8988T (cell line): Measurements from ENCODE around the gene DYNC2H1.
"Not testable (repeated sequence)": the region's sequence is repeated elsewhere in the genome, so short reads cannot be mapped to it uniquely, and the experiment has no call there.

ENCODE experiments used
- DNase-seq: peaks from one replicate; pipeline ENCODE4 v3.0.0; 2011

The DYNC2H1 gene

GRCh38 chr11:103108933-103109817 is at the start of gene DYNC2H1:
DYNC2H1 (plus strand) TSS chr11:103109426; CDS start chr11:103109575, 149 bp downstream.
- DNase-seq = peak; percentile 71

- DNase-seq = no peak
Observed at GRCh38 chr11:103061656-103062055, 47.6 kb upstream of the DYNC2H1 start.

- no peak for DNase-seq
Observed at GRCh38 chr11:103067118-103067517, 42.1 kb upstream of the DYNC2H1 start.

GRCh38 chr11:103069367-103069766 is 39.9 kb upstream of the DYNC2H1 start:
- DNase-seq = no peak

- DNase-seq = no peak
Observed at GRCh38 chr11:103070142-103070541, 39.1 kb upstream of the DYNC2H1 start.

GRCh38 chr11:103071008-103071407 is 38.2 kb upstream of the DYNC2H1 start:
- no peak for DNase-seq

- no peak for DNase-seq
Observed at GRCh38 chr11:103076361-103076760, 32.9 kb upstream of the DYNC2H1 start.

- no peak for DNase-seq
Observed at GRCh38 chr11:103077554-103077953, 31.7 kb upstream of the DYNC2H1 start.

- DNase-seq = no peak
Observed at GRCh38 chr11:103078710-103079109, 30.5 kb upstream of the DYNC2H1 start.

- DNase-seq = no peak
Observed at GRCh38 chr11:103079833-103080232, 29.4 kb upstream of the DYNC2H1 start.

GRCh38 chr11:103085758-103086365 is 23.4 kb upstream of the DYNC2H1 start:
- DNase-seq = no peak

GRCh38 chr11:103086461-103086860 is 22.8 kb upstream of the DYNC2H1 start:
- DNase-seq = no peak

GRCh38 chr11:103091064-103091800 is 18.0 kb upstream of the DYNC2H1 start:
- DNase-seq = no peak

- peak; percentile 58 for DNase-seq
Observed at GRCh38 chr11:103091801-103092524, 17.3 kb upstream of the DYNC2H1 start, which contains the start of gene DCUN1D5. DCUN1D5 (minus strand) TSS chr11:103092160; CDS start chr11:103091872, 288 bp downstream.

- DNase-seq = no peak
Observed at GRCh38 chr11:103097279-103097678, 11.9 kb upstream of the DYNC2H1 start.

GRCh38 chr11:103109818-103110388 is 677 bp downstream of the DYNC2H1 start:
- no peak for DNase-seq

GRCh38 chr11:103110391-103110790 is 1.2 kb downstream of the DYNC2H1 start:
- DNase-seq = no peak

- no peak for DNase-seq
Observed at GRCh38 chr11:103111400-103111799, 2.2 kb downstream of the DYNC2H1 start.

GRCh38 chr11:103112364-103112763 is 3.1 kb downstream of the DYNC2H1 start:
- no peak for DNase-seq

GRCh38 chr11:103114836-103115235 is 5.6 kb downstream of the DYNC2H1 start:
- no peak for DNase-seq

- no peak for DNase-seq
Observed at GRCh38 chr11:103125462-103125861, 16.2 kb downstream of the DYNC2H1 start.

- not testable (repeated sequence) for DNase-seq
Observed at GRCh38 chr11:103141986-103142385, 32.8 kb downstream of the DYNC2H1 start.
